MM.1S (cell line): Measurements from ENCODE around the gene MUC22.

Experiments used
- DNase-seq: peaks from one replicate; pipeline ENCODE4 v3.0.0-alpha.2; 2015
- H2AFZ ChIP-seq: fragments of 300-600 bp; sonication (generic); 2 replicates; pipeline ENCODE4 v1.6.0; 2016; ENCODE audit warnings: antibody characterized with exemption, low read length
- H3F3A ChIP-seq: fragments of 300-600 bp; sonication (generic); 2 replicates; pipeline ENCODE4 v1.6.1; 2016; ENCODE audit warnings: mild to moderate bottlenecking, antibody characterized with exemption, low read length, moderate library complexity, mixed read lengths; ENCODE audit not compliant: insufficient read depth
- H3K27ac ChIP-seq: fragments of 300-600 bp; sonication (generic); 2 replicates; pipeline ENCODE4 v1.5.1; 2016; ENCODE audit warnings: mild to moderate bottlenecking, low read length
- H3K27me3 ChIP-seq: fragments of 300-600 bp; sonication (generic); replicated peaks from 2 replicates; pipeline ENCODE4 v1.6.0; 2016; ENCODE audit warnings: low read length; ENCODE audit not compliant: insufficient read depth
- H3K36me3 ChIP-seq: fragments of 300-600 bp; sonication (generic); replicated peaks from 2 replicates; pipeline ENCODE4 v1.6.1; 2016; ENCODE audit warnings: mild to moderate bottlenecking, low read length, mixed read lengths; ENCODE audit not compliant: insufficient read depth
- H3K4me1 ChIP-seq: fragments of 300-600 bp; sonication (generic); 2 replicates; pipeline ENCODE4 v1.6.1; 2016; ENCODE audit warnings: low read length, mixed read lengths
- H3K4me2 ChIP-seq: fragments of 300-600 bp; sonication (generic); 2 replicates; pipeline ENCODE4 v1.6.0; 2016; ENCODE audit warnings: low read depth, low read length
- H3K4me3 ChIP-seq: fragments of 300-600 bp; sonication (generic); 2 replicates; pipeline ENCODE4 v1.5.1; 2016; ENCODE audit warnings: low read length, mixed read lengths
- H3K79me2 ChIP-seq: fragments of 300-600 bp; sonication (generic); 2 replicates; pipeline ENCODE4 v1.6.1; 2016; ENCODE audit warnings: mixed run types, low read length, mixed read lengths
- H3K9ac ChIP-seq: fragments of 300-600 bp; sonication (generic); 2 replicates; pipeline ENCODE4 v1.6.1; 2016; ENCODE audit warnings: low read length, mixed read lengths
- H3K9me2 ChIP-seq: fragments of 300-600 bp; sonication (generic); replicated peaks from 2 replicates; pipeline ENCODE4 v1.6.1; 2016; ENCODE audit warnings: mild to moderate bottlenecking, low read length, mixed read lengths; ENCODE audit not compliant: insufficient read depth
- H3K9me3 ChIP-seq: fragments of 300-600 bp; sonication (generic); replicated peaks from 2 replicates; pipeline ENCODE4 v1.6.1; 2016; ENCODE audit warnings: mild to moderate bottlenecking, low read length, mixed read lengths; ENCODE audit not compliant: insufficient read depth
- H4K20me1 ChIP-seq: fragments of 300-600 bp; sonication (generic); 2 replicates; pipeline ENCODE4 v1.6.1; 2016; ENCODE audit warnings: mild to moderate bottlenecking, low read length, moderate library complexity, mixed read lengths; ENCODE audit not compliant: insufficient read depth
- EZH2 ChIP-seq: fragments of 300-600 bp; sonication (generic); optimal IDR thresholded peaks from 2 replicates; pipeline ENCODE3; 2017; ENCODE audit warnings: low read depth, mild to moderate bottlenecking, antibody characterized with exemption, low read length, mixed read lengths
- EZH2phosphoT487 ChIP-seq: fragments of 300-600 bp; sonication (generic); IDR thresholded peaks from 2 replicates; pipeline ENCODE4 v1.6.1; 2018; ENCODE audit warnings: antibody characterized with exemption, low read length
- TF ChIP-seq, protein P1 (sequence below): fragments of 300-600 bp; sonication (generic); IDR thresholded peaks from 2 replicates; pipeline ENCODE4 v1.5.1; 2016; ENCODE audit warnings: antibody characterized with exemption, low read length, mixed read lengths

The MUC22 gene

DNA sequence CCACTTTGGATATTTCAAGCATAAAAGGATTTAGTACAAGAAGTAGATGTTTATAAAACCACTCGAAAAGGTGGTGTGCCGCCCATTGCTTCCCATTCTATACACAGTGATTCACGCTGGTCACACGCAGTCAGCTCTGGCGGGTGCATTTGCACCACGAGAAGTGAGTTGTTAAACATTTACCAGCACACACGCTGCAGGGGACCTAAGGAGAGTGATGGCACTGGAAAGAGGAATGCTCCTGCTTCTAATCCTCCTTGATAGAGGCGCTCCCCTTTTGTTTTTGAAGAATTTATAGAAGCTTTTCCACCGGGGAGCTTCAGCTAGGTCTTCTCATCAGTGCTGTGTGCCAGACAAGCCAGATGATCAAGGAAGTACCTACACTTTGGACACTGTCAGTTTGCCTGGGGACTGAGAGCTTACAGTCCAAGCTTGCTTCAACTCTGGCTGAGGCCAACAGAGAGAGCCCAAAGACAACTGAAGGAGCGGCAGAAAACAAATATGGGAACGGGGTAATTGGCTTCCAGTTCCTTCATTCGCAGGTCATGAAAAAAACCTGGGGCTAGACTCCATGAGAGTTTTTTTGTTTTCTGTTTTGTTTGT is 31.2 kb downstream of the MUC22 start:
- Histone ChIP-seq H3K4me3 (no peak overlapping the region), H3K79me2 (no peaks in the 10 kb centered on the region), H3K9me3 (no peaks in the 10 kb centered on the region), H3F3A (no peaks in the 10 kb centered on the region), H3K9ac (no peak overlapping the region), H4K20me1 (no peaks in the 10 kb centered on the region), H3K27me3 (peaks cover 14% of the 10 kb centered on the region; the same call in 1 of the 2 replicates), H2AFZ (no peak overlapping the region), H3K9me2 (no peaks in the 10 kb centered on the region), H3K4me1 (no peaks in the 10 kb centered on the region), H3K4me2 (no peak overlapping the region), H3K36me3 (no peaks in the 10 kb centered on the region), H3K27ac (no peak overlapping the region)
- TF ChIP-seq EZH2 (no peak), EZH2phosphoT487 (no peak)
- TF ChIP-seq, protein P1, sequence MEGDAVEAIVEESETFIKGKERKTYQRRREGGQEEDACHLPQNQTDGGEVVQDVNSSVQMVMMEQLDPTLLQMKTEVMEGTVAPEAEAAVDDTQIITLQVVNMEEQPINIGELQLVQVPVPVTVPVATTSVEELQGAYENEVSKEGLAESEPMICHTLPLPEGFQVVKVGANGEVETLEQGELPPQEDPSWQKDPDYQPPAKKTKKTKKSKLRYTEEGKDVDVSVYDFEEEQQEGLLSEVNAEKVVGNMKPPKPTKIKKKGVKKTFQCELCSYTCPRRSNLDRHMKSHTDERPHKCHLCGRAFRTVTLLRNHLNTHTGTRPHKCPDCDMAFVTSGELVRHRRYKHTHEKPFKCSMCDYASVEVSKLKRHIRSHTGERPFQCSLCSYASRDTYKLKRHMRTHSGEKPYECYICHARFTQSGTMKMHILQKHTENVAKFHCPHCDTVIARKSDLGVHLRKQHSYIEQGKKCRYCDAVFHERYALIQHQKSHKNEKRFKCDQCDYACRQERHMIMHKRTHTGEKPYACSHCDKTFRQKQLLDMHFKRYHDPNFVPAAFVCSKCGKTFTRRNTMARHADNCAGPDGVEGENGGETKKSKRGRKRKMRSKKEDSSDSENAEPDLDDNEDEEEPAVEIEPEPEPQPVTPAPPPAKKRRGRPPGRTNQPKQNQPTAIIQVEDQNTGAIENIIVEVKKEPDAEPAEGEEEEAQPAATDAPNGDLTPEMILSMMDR, result no peak
- DNase-seq, result no peak

DNA sequence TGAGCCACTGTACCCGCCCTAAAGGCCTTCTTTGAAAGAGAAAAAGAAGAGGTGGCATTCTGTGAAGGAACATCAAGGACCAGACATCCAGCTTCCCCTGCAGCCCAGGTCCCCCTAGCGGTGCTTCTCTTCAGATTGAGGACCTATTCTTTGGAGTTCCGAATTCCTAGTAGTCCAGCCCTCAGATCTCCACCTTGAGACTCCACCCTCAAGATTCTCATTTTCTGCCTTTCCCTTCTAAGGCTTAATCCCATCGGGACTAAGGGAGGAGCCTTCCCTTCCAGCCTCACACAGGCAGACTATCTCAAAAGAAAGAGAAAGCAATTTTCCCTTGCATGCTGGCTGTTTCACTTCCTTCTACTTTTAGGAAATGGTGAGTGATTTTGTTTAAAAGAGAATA is 32.5 kb downstream of the MUC22 start:
- Histone ChIP-seq H3K4me2 (peak overlapping the region; percentile 52), H3K4me3 (0 out of 2 replicates have a peak overlapping the region, but pooled peaks have one; percentile 14)

DNA sequence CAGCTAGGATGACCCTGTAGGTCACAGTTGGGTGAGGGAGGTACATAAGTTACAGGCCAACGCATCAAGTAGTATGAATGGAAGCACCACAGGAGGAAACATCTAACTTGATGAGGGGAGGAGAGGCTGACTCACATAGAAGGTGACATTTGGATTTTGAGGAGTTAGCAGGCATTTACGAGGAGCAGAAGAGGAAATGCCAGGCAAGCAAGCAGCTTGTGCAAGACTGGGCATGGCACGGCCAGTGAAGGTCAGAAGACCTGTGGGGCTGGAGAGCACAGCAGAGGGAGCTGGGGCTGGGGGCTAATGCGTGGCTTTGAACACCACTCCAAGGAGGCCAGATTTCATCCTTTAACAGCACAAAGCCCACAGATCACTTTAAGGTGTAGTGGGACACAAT is 37.8 kb downstream of the MUC22 start:
- H3K79me2 ChIP-seq, result no peaks in the 10 kb centered on the region
- no peaks in the 10 kb centered on the region for H3F3A ChIP-seq
- H3K9ac ChIP-seq, result no peak overlapping the region
- H3K27ac ChIP-seq, result no peak overlapping the region
- no peak overlapping the region for H2AFZ ChIP-seq
- no peaks in the 10 kb centered on the region for H3K4me1 ChIP-seq
- no peak for DNase-seq
- H3K36me3 ChIP-seq, result no peaks in the 10 kb centered on the region
- no peak overlapping the region for H3K4me3 ChIP-seq
- no peaks in the 10 kb centered on the region for H4K20me1 ChIP-seq
- H3K4me2 ChIP-seq, result no peak overlapping the region
- H3K9me3 ChIP-seq, result no peaks in the 10 kb centered on the region
- TF ChIP-seq, protein P1, result no peak
- TF ChIP-seq EZH2 (no peak), EZH2phosphoT487 (no peak)
- H3K27me3 ChIP-seq, result peaks cover 8% of the 10 kb centered on the region; the same call in 1 of the 2 replicates
- H3K9me2 ChIP-seq, result no peaks in the 10 kb centered on the region

More for the DNA sequence above, 32.5 kb downstream of the MUC22 start:
- Histone ChIP-seq H4K20me1 (no peaks in the 10 kb centered on the region), H3K9me3 (no peaks in the 10 kb centered on the region), H3F3A (no peaks in the 10 kb centered on the region), H3K9ac (no peak overlapping the region), H2AFZ (peak overlapping the region; percentile 36; the same call in 1 of the 2 replicates), H3K27ac (no peak overlapping the region), H3K79me2 (no peaks in the 10 kb centered on the region), H3K36me3 (no peaks in the 10 kb centered on the region), H3K27me3 (peaks cover 14% of the 10 kb centered on the region; the same call in 1 of the 2 replicates), H3K4me1 (no peaks in the 10 kb centered on the region), H3K9me2 (no peaks in the 10 kb centered on the region)
- TF ChIP-seq, protein P1, result peak; percentile 51
- no peak for TF ChIP-seq EZH2phosphoT487
- peak; percentile 28 for DNase-seq
